Neural cell (in vitro differentiated cells): ENCODE results near the gene SLAMF1. TPM values are rescaled to one million over a fixed set of nuclear protein-coding genes. Genes with fewer than 3 reads are reported as not detected.

Source experiments
- H2AFZ ChIP-seq: fragments of 200-600, 300-800 bp; sonication (generic), shearing (Covaris generic); 2 replicates; pipeline ENCODE4 v1.6.0; 2014; ENCODE audit warnings: low read depth, mild to moderate bottlenecking, antibody characterized with exemption, low read length, moderate library complexity
- H3F3A ChIP-seq: fragments of 200-600 bp; shearing (Covaris generic); 2 replicates; pipeline ENCODE4 v1.6.1; 2016; ENCODE audit warnings: mild to moderate bottlenecking, moderate library complexity, mixed read lengths, antibody characterized with exemption, low read length; ENCODE audit not compliant: insufficient read depth, poor library complexity, severe bottlenecking
- H3K27ac ChIP-seq: fragments of 200-600, 300-800 bp; sonication (generic), shearing (Covaris generic); 2 replicates; pipeline ENCODE4 v1.5.1; 2014; ENCODE audit warnings: mild to moderate bottlenecking, low read length, moderate library complexity
- H3K27me3 ChIP-seq: fragments of 300-800, 200-600 bp; sonication (generic), shearing (Covaris generic); 2 replicates; pipeline ENCODE4 v1.6.0; 2014; ENCODE audit warnings: mild to moderate bottlenecking, low read depth, low read length, moderate library complexity; ENCODE audit not compliant: insufficient read depth
- H3K36me3 ChIP-seq: fragments of 300-800, 200-600 bp; sonication (generic), shearing (Covaris generic); 2 replicates; pipeline ENCODE4 v1.5.1; 2014; ENCODE audit warnings: mild to moderate bottlenecking, antibody characterized with exemption, low read length, moderate library complexity; ENCODE audit not compliant: insufficient read depth
- H3K4me2 ChIP-seq: fragments of 300-800, 200-600 bp; sonication (generic), shearing (Covaris generic); 2 replicates; pipeline ENCODE4 v1.6.0; 2014; ENCODE audit warnings: mild to moderate bottlenecking, low read length
- H3K4me3 ChIP-seq: fragments of 300-800, 200-600 bp; sonication (generic), shearing (Covaris generic); 2 replicates; pipeline ENCODE4 v1.5.1; 2014; ENCODE audit warnings: mild to moderate bottlenecking, low read length, moderate library complexity
- H3K79me2 ChIP-seq: fragments of 200-600 bp; shearing (Covaris generic); replicated peaks from 2 replicates; pipeline ENCODE4 v1.6.0; 2014; ENCODE audit warnings: mild to moderate bottlenecking, low read length, moderate library complexity; ENCODE audit not compliant: insufficient read depth
- H3K9ac ChIP-seq: fragments of 300-800, 200-600 bp; sonication (generic), shearing (Covaris generic); 2 replicates; pipeline ENCODE4 v1.6.1; 2016; ENCODE audit warnings: mild to moderate bottlenecking, low read length, mixed read lengths
- H3K9me2 ChIP-seq: fragments of 200-600 bp; shearing (Covaris generic); 2 replicates; pipeline ENCODE4 v1.6.1; 2016; ENCODE audit warnings: mild to moderate bottlenecking, low read length, mixed read lengths; ENCODE audit not compliant: insufficient read depth
- H3K9me3 ChIP-seq: fragments of 200-600, 300-800 bp; sonication (generic), shearing (Covaris generic); 2 replicates; pipeline ENCODE4 v1.6.1; 2016; ENCODE audit warnings: mild to moderate bottlenecking, mixed run types, low read length, moderate library complexity, mixed read lengths
- H4K20me1 ChIP-seq: fragments of 200-600 bp; shearing (Covaris generic); 2 replicates; pipeline ENCODE4 v1.6.1; 2016; ENCODE audit warnings: mild to moderate bottlenecking, mixed run types; ENCODE audit not compliant: insufficient read depth
- CTCF ChIP-seq: fragments of 450-650 bp; IDR thresholded peaks from 2 replicates; pipeline ENCODE4 v1.5.1; 2014; ENCODE audit warnings: antibody characterized with exemption, mild to moderate bottlenecking, moderate library complexity; ENCODE audit not compliant: poor library complexity, severe bottlenecking
- EP300 ChIP-seq: fragments of 450-650 bp; conservative IDR thresholded peaks from 2 replicates; pipeline ENCODE4 v1.6.1; 2014; ENCODE audit warnings: antibody characterized with exemption, mild to moderate bottlenecking, moderate library complexity; ENCODE audit not compliant: poor library complexity, severe bottlenecking
- EZH2 ChIP-seq: fragments of 200-600, 300-800 bp; shearing (Covaris generic), sonication (generic); IDR thresholded peaks from 2 replicates; pipeline ENCODE4 v1.6.1; 2014; ENCODE audit warnings: antibody characterized with exemption, low read length, borderline replicate concordance, mild to moderate bottlenecking; ENCODE audit not compliant: insufficient read depth, poor library complexity, severe bottlenecking
- MXI1 ChIP-seq: fragments of 450-650 bp; conservative IDR thresholded peaks from 2 replicates; pipeline ENCODE4 v1.6.1; 2014; ENCODE audit warnings: antibody characterized with exemption, mild to moderate bottlenecking; ENCODE audit not compliant: poor library complexity, severe bottlenecking
- POLR2AphosphoS5 ChIP-seq: IDR thresholded peaks from 2 replicates; pipeline ENCODE4 v1.6.1; 2012
- RAD21 ChIP-seq: fragments of 450-650 bp; conservative IDR thresholded peaks from 2 replicates; pipeline ENCODE4 v1.6.1; 2014; ENCODE audit warnings: antibody characterized with exemption, mild to moderate bottlenecking, moderate library complexity
- SMC3 ChIP-seq: fragments of 450-650 bp; conservative IDR thresholded peaks from 2 replicates; pipeline ENCODE4 v1.6.1; 2014; ENCODE audit warnings: antibody characterized with exemption, mild to moderate bottlenecking, moderate library complexity; ENCODE audit not compliant: poor library complexity
- TAF1 ChIP-seq: IDR thresholded peaks from 2 replicates; pipeline ENCODE4 v1.6.1; 2012; ENCODE audit warnings: low read depth
- polyA plus RNA-seq: library from polyadenylated mRNA; depleted of rRNA; stranded (reverse); fragments of >200 nt; gene quantifications from 2 replicates; pipeline ENCODE4 v1.2.3, GENCODE V29; 2014
- TF ChIP-seq, protein P1 (sequence below): IDR thresholded peaks from 2 replicates; pipeline ENCODE4 v1.6.1; 2012; ENCODE audit warnings: borderline replicate concordance

Gene SLAMF1
- polyA plus RNA-seq, 1 donor from 2014 or later: not detected

DNA sequence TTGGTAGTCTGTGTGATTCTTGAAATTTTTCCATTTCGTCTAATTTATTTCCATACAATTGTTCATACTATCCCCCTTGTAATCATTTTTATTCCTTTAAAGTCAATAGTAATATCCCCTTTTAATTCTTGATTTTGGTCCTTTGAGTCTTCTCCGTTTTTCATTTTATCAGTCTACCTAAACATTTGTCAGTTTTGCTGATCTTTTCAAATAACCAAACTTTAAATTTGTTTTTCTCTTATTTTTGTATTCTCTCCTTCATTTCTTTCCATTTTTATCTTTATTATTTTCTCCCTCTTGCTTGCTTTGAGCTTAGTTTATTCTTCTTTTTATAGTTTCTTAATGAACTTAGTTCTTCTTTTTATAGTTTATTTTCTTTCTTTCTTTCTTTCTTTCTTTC is 21.1 kb upstream of the SLAMF1 start:
- Histone ChIP-seq H3K9ac (no peak overlapping the region), H3F3A (no peaks in the 10 kb centered on the region), H3K9me2 (no peaks in the 10 kb centered on the region), H3K4me3 (no peak overlapping the region), H3K9me3 (no peaks in the 10 kb centered on the region), H3K4me2 (no peak overlapping the region), H2AFZ (no peak overlapping the region), H3K36me3 (no peaks in the 10 kb centered on the region), H3K27ac (no peak overlapping the region), H3K27me3 (no peaks in the 10 kb centered on the region), H4K20me1 (no peaks in the 10 kb centered on the region), H3K79me2 (no peaks in the 10 kb centered on the region)
- no peak for TF ChIP-seq EZH2
- TF ChIP-seq CTCF: no peak
- TF ChIP-seq EP300: no peak
- TF ChIP-seq POLR2AphosphoS5: no peak
- TF ChIP-seq MXI1: no peak
- TF ChIP-seq TAF1: no peak
- no peak for TF ChIP-seq RAD21
- no peak for TF ChIP-seq SMC3
- TF ChIP-seq, protein P1, sequence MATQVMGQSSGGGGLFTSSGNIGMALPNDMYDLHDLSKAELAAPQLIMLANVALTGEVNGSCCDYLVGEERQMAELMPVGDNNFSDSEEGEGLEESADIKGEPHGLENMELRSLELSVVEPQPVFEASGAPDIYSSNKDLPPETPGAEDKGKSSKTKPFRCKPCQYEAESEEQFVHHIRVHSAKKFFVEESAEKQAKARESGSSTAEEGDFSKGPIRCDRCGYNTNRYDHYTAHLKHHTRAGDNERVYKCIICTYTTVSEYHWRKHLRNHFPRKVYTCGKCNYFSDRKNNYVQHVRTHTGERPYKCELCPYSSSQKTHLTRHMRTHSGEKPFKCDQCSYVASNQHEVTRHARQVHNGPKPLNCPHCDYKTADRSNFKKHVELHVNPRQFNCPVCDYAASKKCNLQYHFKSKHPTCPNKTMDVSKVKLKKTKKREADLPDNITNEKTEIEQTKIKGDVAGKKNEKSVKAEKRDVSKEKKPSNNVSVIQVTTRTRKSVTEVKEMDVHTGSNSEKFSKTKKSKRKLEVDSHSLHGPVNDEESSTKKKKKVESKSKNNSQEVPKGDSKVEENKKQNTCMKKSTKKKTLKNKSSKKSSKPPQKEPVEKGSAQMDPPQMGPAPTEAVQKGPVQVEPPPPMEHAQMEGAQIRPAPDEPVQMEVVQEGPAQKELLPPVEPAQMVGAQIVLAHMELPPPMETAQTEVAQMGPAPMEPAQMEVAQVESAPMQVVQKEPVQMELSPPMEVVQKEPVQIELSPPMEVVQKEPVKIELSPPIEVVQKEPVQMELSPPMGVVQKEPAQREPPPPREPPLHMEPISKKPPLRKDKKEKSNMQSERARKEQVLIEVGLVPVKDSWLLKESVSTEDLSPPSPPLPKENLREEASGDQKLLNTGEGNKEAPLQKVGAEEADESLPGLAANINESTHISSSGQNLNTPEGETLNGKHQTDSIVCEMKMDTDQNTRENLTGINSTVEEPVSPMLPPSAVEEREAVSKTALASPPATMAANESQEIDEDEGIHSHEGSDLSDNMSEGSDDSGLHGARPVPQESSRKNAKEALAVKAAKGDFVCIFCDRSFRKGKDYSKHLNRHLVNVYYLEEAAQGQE: no peak

GRCh38 chr1:160666079-160666442 is 19.2 kb upstream of the SLAMF1 start:
- Histone ChIP-seq H3K9ac (no peak overlapping the region), H3K9me3 (no peaks in the 10 kb centered on the region), H3K4me2 (no peak overlapping the region), H3K36me3 (no peaks in the 10 kb centered on the region), H3F3A (no peaks in the 10 kb centered on the region), H2AFZ (no peak overlapping the region), H3K27me3 (no peaks in the 10 kb centered on the region), H3K27ac (no peak overlapping the region), H4K20me1 (no peaks in the 10 kb centered on the region), H3K4me3 (no peak overlapping the region), H3K79me2 (no peaks in the 10 kb centered on the region), H3K9me2 (no peaks in the 10 kb centered on the region)
- TF ChIP-seq, protein P1: no peak
- TF ChIP-seq EP300 (no peak), POLR2AphosphoS5 (no peak), CTCF (no peak), EZH2 (no peak), SMC3 (no peak), RAD21 (no peak)
